ENCODE measurements around the gene TNFRSF1A. TPM values are rescaled to one million over a fixed set of nuclear protein-coding genes. Genes with fewer than 3 reads are reported as not detected.

Gene TNFRSF1A
- total RNA-seq, 1 donor from 2014 or later, result 127 TPM

GRCh38 chr12:6318440-6318879 lies 23.4 kb downstream of the TNFRSF1A start:
- no peaks in the 10 kb centered on the region for H3K9me3 Mint-ChIP-seq (ENCODE audit: low read depth)
- peaks cover 20% of the 10 kb centered on the region for H3K4me1 Mint-ChIP-seq (ENCODE audit: low read depth)
- TF ChIP-seq CTCF (IDR thresholded peaks at IDR 0.05), result no peak
- no peaks in the 10 kb centered on the region for H3K36me3 Mint-ChIP-seq (ENCODE audit: low read depth)
- peak; percentile 90 for DNase-seq (ENCODE audit: low spot score)
- H3K27me3 Mint-ChIP-seq (ENCODE audit: low read depth), result no peaks in the 10 kb centered on the region
- no peak overlapping the region for H3K27ac Mint-ChIP-seq (ENCODE audit: unreplicated experiment)
- H3K4me3 Mint-ChIP-seq (ENCODE audit: unreplicated experiment), result no peak overlapping the region

- DNase-seq (ENCODE audit: low spot score), result peak; percentile 85
- Mint-ChIP-seq H3K36me3 (ENCODE audit: low read depth) (no peaks in the 10 kb centered on the region), H3K9me3 (ENCODE audit: low read depth) (no peaks in the 10 kb centered on the region), H3K27ac (ENCODE audit: unreplicated experiment) (no peak overlapping the region), H3K4me3 (ENCODE audit: unreplicated experiment) (no peak overlapping the region), H3K4me1 (ENCODE audit: low read depth) (peaks cover 17% of the 10 kb centered on the region), H3K27me3 (ENCODE audit: low read depth) (no peaks in the 10 kb centered on the region)
- no peak for TF ChIP-seq CTCF (IDR thresholded peaks at IDR 0.05)
These were observed 24.0 kb downstream of the TNFRSF1A start for GRCh38 chr12:6317693-6318439.

GRCh38 chr12:6316921-6317692 lies 24.8 kb downstream of the TNFRSF1A start:
- no peak for DNase-seq (ENCODE audit: low spot score)
- Mint-ChIP-seq H3K9me3 (ENCODE audit: low read depth) (no peaks in the 10 kb centered on the region), H3K4me3 (ENCODE audit: unreplicated experiment) (no peak overlapping the region), H3K27me3 (ENCODE audit: low read depth) (no peaks in the 10 kb centered on the region), H3K36me3 (ENCODE audit: low read depth) (no peaks in the 10 kb centered on the region), H3K4me1 (ENCODE audit: low read depth) (peaks cover 17% of the 10 kb centered on the region), H3K27ac (ENCODE audit: unreplicated experiment) (no peak overlapping the region)
- TF ChIP-seq CTCF (IDR thresholded peaks at IDR 0.05), result no peak

GRCh38 chr12:6315704-6316597 lies 25.9 kb downstream of the TNFRSF1A start:
- Mint-ChIP-seq H3K27ac (ENCODE audit: unreplicated experiment) (no peak overlapping the region), H3K9me3 (ENCODE audit: low read depth) (no peaks in the 10 kb centered on the region), H3K4me3 (ENCODE audit: unreplicated experiment) (no peak overlapping the region), H3K36me3 (ENCODE audit: low read depth) (no peaks in the 10 kb centered on the region), H3K4me1 (ENCODE audit: low read depth) (peaks cover 13% of the 10 kb centered on the region), H3K27me3 (ENCODE audit: low read depth) (no peaks in the 10 kb centered on the region)
- no peak for DNase-seq (ENCODE audit: low spot score)
- TF ChIP-seq CTCF (IDR thresholded peaks at IDR 0.05), result no peak

- TF ChIP-seq CTCF (IDR thresholded peaks at IDR 0.05), result no peak
- Mint-ChIP-seq H3K27me3 (ENCODE audit: low read depth) (no peaks in the 10 kb centered on the region), H3K9me3 (ENCODE audit: low read depth) (no peaks in the 10 kb centered on the region), H3K36me3 (ENCODE audit: low read depth) (no peaks in the 10 kb centered on the region), H3K27ac (ENCODE audit: unreplicated experiment) (no peak overlapping the region), H3K4me1 (ENCODE audit: low read depth) (peaks cover 13% of the 10 kb centered on the region), H3K4me3 (ENCODE audit: unreplicated experiment) (no peak overlapping the region)
- no peak for DNase-seq (ENCODE audit: low spot score)
These were observed 26.7 kb downstream of the TNFRSF1A start for GRCh38 chr12:6315184-6315583.
